Stimulated activated CD4-positive, alpha-beta T cell treated with anti-CD3 and anti-CD28 coated beads, Interleukin-1b, Interleukin-23, amount 100 ng/mL, for 24 hours (primary cell): Measurements from ENCODE around the gene RARS1.

ENCODE experiments used
- DNase-seq, 4 experiments: peaks; one replicate each; pipeline ENCODE4 v3.0.0-alpha.2; 2020; ENCODE audit warnings: low read depth in 4 of 4, low spot score in 1 of 4

RARS1 gene

GRCh38 chr5:168553377-168554130 lies 67.3 kb downstream of the RARS1 start:
- no peak for DNase-seq

GRCh38 chr5:168557389-168557788 lies 71.1 kb downstream of the RARS1 start:
- DNase-seq: no peak

- DNase-seq: no peak
These were observed 76.0 kb downstream of the RARS1 start for GRCh38 chr5:168562279-168562678.

GRCh38 chr5:168563959-168564358 lies 77.7 kb downstream of the RARS1 start:
- no peak for DNase-seq

GRCh38 chr5:168568738-168569137 lies 82.5 kb downstream of the RARS1 start:
- no peak for DNase-seq
